Psoas muscle (tissue), 8 donors: ENCODE measurements around the gene TCF7L1. TPM values are rescaled to one million over a fixed set of nuclear protein-coding genes. Genes with fewer than 3 reads are reported as not detected.
"Not testable (repeated sequence)": the region's sequence is repeated elsewhere in the genome, so short reads cannot be mapped to it uniquely, and the experiment has no call there.

Experiments used
- ATAC-seq, 4 donors: fragments of 200-7000 bp; cut with Tn5 transposase; one replicate each; pipeline ENCODE4 v1.9.1; 2020; ENCODE audit warnings: moderate library complexity in 3 of 4, mild to moderate bottlenecking in 2 of 4
- DNase-seq, 2 donors: peaks; one replicate each; pipeline ENCODE4 v3.0.0-alpha.2; 2020
- H3K27ac ChIP-seq: fragments of 200-600 bp; one replicate; pipeline ENCODE4 v1.8.0; 2022
- H3K27me3 ChIP-seq, 3 donors: fragments of 200-600 bp in 1 of 3; one replicate each; pipeline versions ENCODE4 v1.6.1 to v1.8.0; 2013 to 2022; ENCODE audit warnings: low read length in 2 of 3, mild to moderate bottlenecking in 2 of 3, moderate library complexity in 1 of 3; ENCODE audit not compliant: insufficient read depth in 3 of 3
- H3K36me3 ChIP-seq, 2 donors: fragments of 200-600 bp in 1 of 2; one replicate each; pipeline versions ENCODE4 v1.6.1 to v1.8.0; 2013 to 2022; ENCODE audit warnings: low read depth in 1 of 2, mild to moderate bottlenecking in 1 of 2, moderate library complexity in 1 of 2; ENCODE audit not compliant: insufficient read depth in 1 of 2
- H3K4me1 ChIP-seq: fragments of 200-600 bp; one replicate; pipeline ENCODE4 v1.8.0; 2022
- H3K4me3 ChIP-seq: fragments of 200-600 bp; one replicate; pipeline ENCODE4 v1.8.0; 2022; ENCODE audit warnings: mild to moderate bottlenecking
- H3K9me3 ChIP-seq: fragments of 200-600 bp; one replicate; pipeline ENCODE4 v1.8.0; 2022
- CTCF ChIP-seq: fragments of 200-600 bp; IDR thresholded peaks from one replicate; pipeline ENCODE4 v1.8.0; 2022; ENCODE audit warnings: antibody characterized with exemption
- WGBS, 3 donors: extraction: QIAGEN DNeasy Blood & Tissue Kit; methylation state at CpG; one replicate each; pipeline versions ENCODE4 v1.1.6 to v1.1.7; 2013; 5-methylcytosine and 5-hydroxymethylcytosine counted together
- intact Hi-C, 2 donors: fragments of 100-400 bp; cut with DNase I; formaldehyde crosslinking; loops; one replicate each; pipeline versions ENCODE4 v1.11.0 to v1.14.2; 2022
- polyA plus RNA-seq, 3 donors: library from polyadenylated mRNA; stranded (reverse); fragments of 200-250 nt; gene quantifications; one replicate each; pipeline ENCODE4 v1.2.3, GENCODE V29; 2013
- total RNA-seq, 4 donors: library from RNA; stranded (reverse); fragmentation: NEBNext Ultra II Directional in 2 of 4; extraction: Animal tissue kit (Norgen Biotek cat#: 25700) in 2 of 4; gene quantifications; one replicate each; pipeline versions ENCODE4 v1.2.1 to v1.2.4, GENCODE V29; 2021 to 2023
- donor health status: healthy with polysubstance abuse.
- donor health status: DM: no; HTN: no; CAD: no; lungs with moderate emphysema.
- donor health status: Bipolar disorder and iron deficiency.
- donor health status: healthy.
- donor health status: DM: yes; HTN: yes; CAD: no.
- donor health status: DM: no; HTN: no; CAD: no.
- donor health status: DM: no; HTN: no; CAD: no.
- donor health status: DM: yes; HTN: yes; CAD: no.

TCF7L1 gene
- total and polyA plus RNA-seq, 7 donors = 2.1 to 13.3 (median 6.1) TPM

GRCh38 chr2:85319796-85320195, 186.6 kb downstream of the TCF7L1 start:
- 91 to 94% (median 92%) methylated on average over 4 of the region's 4 CpGs for whole genome bisulfite sequencing, 3 donors
- intact Hi-C loops = no loop called here
- no peak for DNase-seq
- ATAC-seq = no peak
- Histone ChIP-seq H3K36me3 (peaks cover 8 to 78% of the 10 kb centered on the region in 2 donors), H3K27ac (no peak overlapping the region), H3K27me3 (no peaks in the 10 kb centered on the region), H3K9me3 (no peaks in the 10 kb centered on the region), H3K4me1 (peaks cover 20% of the 10 kb centered on the region), H3K4me3 (no peak overlapping the region)
- no peak for TF ChIP-seq CTCF

GRCh38 chr2:85323351-85323987, 190.3 kb downstream of the TCF7L1 start:
- H3K27ac ChIP-seq = no peak overlapping the region
- no peak for ATAC-seq
- DNase-seq = no peak
- no peaks in the 10 kb centered on the region for H3K9me3 ChIP-seq
- no peaks in the 10 kb centered on the region for H3K27me3 ChIP-seq
- 72 to 81% (median 78%) methylated on average over 9 of the region's 9 CpGs for WGBS, 3 donors
- peaks cover 36% of the 10 kb centered on the region for H3K4me1 ChIP-seq
- H3K36me3 ChIP-seq = peaks cover 4 to 54% of the 10 kb centered on the region in 2 donors
- no peak for TF ChIP-seq CTCF
- no peak overlapping the region for H3K4me3 ChIP-seq
- intact Hi-C loops = no loop called here

DNA sequence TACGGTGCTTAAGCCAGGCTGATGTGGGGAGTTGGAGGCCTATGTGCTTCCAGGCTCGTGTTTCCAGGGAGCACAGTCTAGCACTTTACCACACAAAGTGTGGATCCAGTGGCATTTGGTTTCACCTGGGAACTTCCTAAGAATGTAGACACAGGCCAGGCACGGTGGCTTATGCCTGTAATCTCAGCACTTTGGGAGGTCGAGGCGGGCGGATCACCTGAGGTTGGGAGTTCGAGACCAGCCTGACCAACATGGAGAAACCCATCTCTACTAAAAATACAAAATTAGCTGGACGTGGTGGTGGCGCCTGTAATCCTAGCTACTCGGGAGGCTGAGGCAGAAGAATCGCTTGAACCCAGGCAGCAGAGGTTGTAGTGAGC, 190.8 kb downstream of the TCF7L1 start:
- ATAC-seq, H3K4me3 ChIP-seq, H3K27ac ChIP-seq, intact Hi-C loops, H3K9me3 ChIP-seq, DNase-seq, H3K27me3 ChIP-seq: not testable (repeated sequence)
- H3K4me1 ChIP-seq = peaks cover 33% of the 10 kb centered on the region
- peaks cover 4 to 54% of the 10 kb centered on the region in 2 donors for H3K36me3 ChIP-seq
- 87 to 91% (median 90%) methylated on average over 8 to 11 of the region's 11 CpGs for WGBS, 3 donors

- DNase-seq = no peak
- H3K27me3 ChIP-seq = no peaks in the 10 kb centered on the region
- TF ChIP-seq CTCF = no peak
- ATAC-seq = no peak
- 56 to 59% (median 58%) methylated on average over 10 of the region's 10 CpGs for WGBS, 3 donors
- intact Hi-C loops = no loop called here
- H3K27ac ChIP-seq = no peak overlapping the region
- H3K36me3 ChIP-seq = peaks cover 4 to 51% of the 10 kb centered on the region in 2 donors
- peaks cover 33% of the 10 kb centered on the region for H3K4me1 ChIP-seq
- H3K4me3 ChIP-seq = peak overlapping the region; percentile 89
- no peaks in the 10 kb centered on the region for H3K9me3 ChIP-seq
Measured at GRCh38 chr2:85324639-85325465, 191.7 kb downstream of the TCF7L1 start.

DNA sequence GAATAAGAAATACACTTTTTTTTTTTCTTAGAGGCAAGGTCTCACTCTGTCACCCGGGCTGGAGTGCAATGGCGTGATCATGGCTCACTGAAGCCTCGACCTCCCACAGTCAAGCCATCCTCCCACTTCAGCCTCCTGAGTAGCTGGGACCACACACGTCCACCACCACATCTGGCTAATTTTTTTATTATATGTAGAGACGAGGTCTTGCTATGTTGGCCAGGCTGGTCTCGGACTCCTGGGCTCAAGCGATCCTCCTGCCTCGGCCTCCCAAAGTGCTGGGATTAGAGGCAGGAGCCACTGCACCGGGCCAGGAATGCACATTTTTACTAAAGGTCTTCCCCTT, 192.2 kb downstream of the TCF7L1 start:
- peak overlapping the region; percentile 89 for H3K4me3 ChIP-seq
- H3K9me3 ChIP-seq = no peaks in the 10 kb centered on the region
- no peak overlapping the region for H3K27ac ChIP-seq
- no peaks in the 10 kb centered on the region for H3K27me3 ChIP-seq
- H3K4me1 ChIP-seq = peaks cover 33% of the 10 kb centered on the region
- no peak for DNase-seq
- WGBS, 3 donors = 54 to 61% (median 59%) methylated on average over 9 of the region's 9 CpGs
- no peak for ATAC-seq
- no peak for TF ChIP-seq CTCF
- intact Hi-C loops = no loop called here
- H3K36me3 ChIP-seq = peaks cover 4 to 45% of the 10 kb centered on the region in 2 donors
